ENCODE data around the gene ACACB.

GRCh38 chr12:109292342-109292711, 175.9 kb downstream of the ACACB start:
- TF ChIP-seq, protein P1, sequence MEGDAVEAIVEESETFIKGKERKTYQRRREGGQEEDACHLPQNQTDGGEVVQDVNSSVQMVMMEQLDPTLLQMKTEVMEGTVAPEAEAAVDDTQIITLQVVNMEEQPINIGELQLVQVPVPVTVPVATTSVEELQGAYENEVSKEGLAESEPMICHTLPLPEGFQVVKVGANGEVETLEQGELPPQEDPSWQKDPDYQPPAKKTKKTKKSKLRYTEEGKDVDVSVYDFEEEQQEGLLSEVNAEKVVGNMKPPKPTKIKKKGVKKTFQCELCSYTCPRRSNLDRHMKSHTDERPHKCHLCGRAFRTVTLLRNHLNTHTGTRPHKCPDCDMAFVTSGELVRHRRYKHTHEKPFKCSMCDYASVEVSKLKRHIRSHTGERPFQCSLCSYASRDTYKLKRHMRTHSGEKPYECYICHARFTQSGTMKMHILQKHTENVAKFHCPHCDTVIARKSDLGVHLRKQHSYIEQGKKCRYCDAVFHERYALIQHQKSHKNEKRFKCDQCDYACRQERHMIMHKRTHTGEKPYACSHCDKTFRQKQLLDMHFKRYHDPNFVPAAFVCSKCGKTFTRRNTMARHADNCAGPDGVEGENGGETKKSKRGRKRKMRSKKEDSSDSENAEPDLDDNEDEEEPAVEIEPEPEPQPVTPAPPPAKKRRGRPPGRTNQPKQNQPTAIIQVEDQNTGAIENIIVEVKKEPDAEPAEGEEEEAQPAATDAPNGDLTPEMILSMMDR (IDR thresholded peaks at IDR 0.05) = no peak
- no peak for TF ChIP-seq POLR2A (IDR thresholded peaks at IDR 0.05)

Measured in esophagus squamous epithelium (tissue), 4 donors.